ENCODE measurements around the gene IRF4. TPM values are rescaled to one million over a fixed set of nuclear protein-coding genes. Genes with fewer than 3 reads are reported as not detected.

Gene IRF4
- total and polyA plus RNA-seq, 4 donors, result 0.85 to 5.0 (median 2.9) TPM

DNA sequence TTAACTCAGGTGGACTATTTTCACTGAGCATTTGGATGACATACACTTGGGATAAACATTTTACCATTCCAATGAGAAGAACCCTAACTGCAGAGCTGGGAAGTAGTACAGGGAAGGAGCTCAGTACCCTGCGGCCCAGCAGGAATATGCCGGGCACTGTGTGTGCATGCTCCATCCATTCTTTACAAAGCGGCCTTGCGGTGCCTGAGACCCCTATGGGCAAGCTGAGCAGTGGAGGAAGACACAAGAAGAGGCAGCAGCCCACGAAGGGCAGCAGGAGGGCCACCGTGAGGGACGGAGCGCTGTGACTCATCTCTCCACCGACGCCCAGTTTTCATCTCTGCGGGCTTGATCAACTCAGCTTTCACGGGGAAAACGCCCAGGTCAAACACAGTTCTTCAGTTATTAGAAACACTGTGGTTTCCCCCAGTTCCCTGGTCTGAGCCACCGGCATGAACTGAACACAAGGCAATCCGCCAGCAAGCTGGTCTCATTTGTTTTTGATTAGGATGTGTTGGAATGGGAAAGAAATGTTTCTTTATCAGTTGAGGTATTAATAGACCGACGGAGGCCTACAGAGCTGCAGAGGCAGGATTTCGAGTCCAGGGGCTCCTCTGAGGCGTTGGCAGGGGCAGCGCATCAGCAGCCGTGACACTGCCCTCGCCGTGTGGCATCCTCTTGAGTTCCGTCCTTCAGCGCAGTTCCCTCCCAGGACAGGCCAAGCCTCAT is 44.9 kb downstream of the IRF4 start:
- Histone ChIP-seq H3K9ac (ENCODE audit: insufficient read depth in 1 of 2, low read length in 2 of 2) (no peak overlapping the region), H3K9me3 (ENCODE audit: control insufficient read depth in 4 of 4, insufficient read depth in 3 of 4, low read length in 3 of 4) (peaks cover 0 to 2% (median 0%) of the 10 kb centered on the region in 4 donors), H3K27ac (ENCODE audit: low read depth in 1 of 2, low read length in 1 of 2) (no peak overlapping the region), H3K4me3 (no peak overlapping the region), H3K4me1 (ENCODE audit: control insufficient read depth in 5 of 5, insufficient read depth in 5 of 5, low read length in 5 of 5) (peaks cover 0 to 3% (median 0%) of the 10 kb centered on the region in 5 donors), H3K27me3 (ENCODE audit: control insufficient read depth in 3 of 3, insufficient read depth in 3 of 3, low read length in 2 of 3) (no peaks in the 10 kb centered on the region), H3K36me3 (ENCODE audit: control insufficient read depth in 4 of 4, insufficient read depth in 4 of 4, low read length in 4 of 4) (no peaks in the 10 kb centered on the region)
- DNase-seq (no peak), ATAC-seq (ENCODE audit: insufficient read depth, low FRiP score) (no peak)
- TF ChIP-seq, protein P1, sequence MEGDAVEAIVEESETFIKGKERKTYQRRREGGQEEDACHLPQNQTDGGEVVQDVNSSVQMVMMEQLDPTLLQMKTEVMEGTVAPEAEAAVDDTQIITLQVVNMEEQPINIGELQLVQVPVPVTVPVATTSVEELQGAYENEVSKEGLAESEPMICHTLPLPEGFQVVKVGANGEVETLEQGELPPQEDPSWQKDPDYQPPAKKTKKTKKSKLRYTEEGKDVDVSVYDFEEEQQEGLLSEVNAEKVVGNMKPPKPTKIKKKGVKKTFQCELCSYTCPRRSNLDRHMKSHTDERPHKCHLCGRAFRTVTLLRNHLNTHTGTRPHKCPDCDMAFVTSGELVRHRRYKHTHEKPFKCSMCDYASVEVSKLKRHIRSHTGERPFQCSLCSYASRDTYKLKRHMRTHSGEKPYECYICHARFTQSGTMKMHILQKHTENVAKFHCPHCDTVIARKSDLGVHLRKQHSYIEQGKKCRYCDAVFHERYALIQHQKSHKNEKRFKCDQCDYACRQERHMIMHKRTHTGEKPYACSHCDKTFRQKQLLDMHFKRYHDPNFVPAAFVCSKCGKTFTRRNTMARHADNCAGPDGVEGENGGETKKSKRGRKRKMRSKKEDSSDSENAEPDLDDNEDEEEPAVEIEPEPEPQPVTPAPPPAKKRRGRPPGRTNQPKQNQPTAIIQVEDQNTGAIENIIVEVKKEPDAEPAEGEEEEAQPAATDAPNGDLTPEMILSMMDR (IDR thresholded peaks at IDR 0.05; ENCODE audit: control extremely low read depth, extremely low read depth), result no peak
- WGBS, 2 donors, result 87 to 91% methylated on average over 25 of the region's 25 CpGs

DNA sequence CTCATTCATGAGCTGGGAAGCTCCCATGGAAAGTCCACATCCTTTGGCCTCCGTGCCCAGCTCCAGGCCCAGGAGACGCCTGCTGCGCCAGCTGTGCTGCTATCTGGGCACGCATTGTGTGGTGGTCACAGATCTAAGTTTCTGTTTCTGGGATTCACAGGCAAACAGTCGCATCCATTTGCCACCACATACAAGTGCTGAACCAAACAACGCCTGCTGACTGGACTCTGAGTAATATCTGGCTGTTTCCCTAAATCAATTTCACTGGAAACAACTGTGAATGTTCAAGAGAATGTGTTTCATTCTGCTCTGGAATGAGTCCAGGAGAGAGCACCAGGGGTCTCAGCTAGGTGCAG is 45.5 kb downstream of the IRF4 start:
- DNase-seq, result no peak
- WGBS, 2 donors, result 93 to 96% methylated on average over 6 of the region's 6 CpGs
- peaks cover 0 to 3% (median 0%) of the 10 kb centered on the region in 5 donors for H3K4me1 ChIP-seq (ENCODE audit: control insufficient read depth in 5 of 5, insufficient read depth in 5 of 5, low read length in 5 of 5)

DNA sequence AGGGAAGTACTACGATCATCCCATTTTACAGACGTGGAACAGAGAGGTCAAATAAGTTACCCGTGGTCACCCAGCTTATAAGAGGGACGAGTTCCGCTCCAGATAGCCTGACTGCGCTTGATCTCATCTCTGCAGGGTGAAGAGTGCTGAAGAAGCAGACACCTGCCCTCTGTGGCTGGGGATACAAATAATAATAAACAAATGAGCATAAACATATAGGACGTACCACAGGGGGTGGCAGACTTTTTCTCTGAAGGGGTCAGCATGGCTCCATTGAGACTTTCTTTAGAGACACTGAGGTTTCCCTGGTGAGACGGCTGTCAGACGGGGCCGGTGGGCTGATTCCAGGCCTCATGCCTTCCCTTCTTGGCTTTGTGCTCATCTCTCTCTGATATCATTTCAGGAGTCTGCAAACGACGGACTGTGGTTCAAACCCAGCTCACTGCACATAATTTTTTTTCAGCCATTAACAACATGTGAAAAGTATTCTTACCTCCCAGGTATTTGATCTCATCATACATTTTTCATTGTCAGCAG is 47.1 kb downstream of the IRF4 start:
- no peak for DNase-seq
- H3K36me3 ChIP-seq (ENCODE audit: control insufficient read depth in 4 of 4, insufficient read depth in 4 of 4, low read length in 4 of 4), result no peaks in the 10 kb centered on the region
- H3K9me3 ChIP-seq (ENCODE audit: control insufficient read depth in 4 of 4, insufficient read depth in 3 of 4, low read length in 3 of 4), result peaks cover 0 to 2% (median 0%) of the 10 kb centered on the region in 4 donors
- TF ChIP-seq, protein P1 (IDR thresholded peaks at IDR 0.05; ENCODE audit: control extremely low read depth, extremely low read depth), result no peak
- 87 to 91% methylated on average over 12 of the region's 12 CpGs for WGBS, 2 donors
- H3K27me3 ChIP-seq (ENCODE audit: control insufficient read depth in 3 of 3, insufficient read depth in 3 of 3, low read length in 2 of 3), result no peaks in the 10 kb centered on the region
- no peak overlapping the region for H3K4me3 ChIP-seq
- H3K4me1 ChIP-seq (ENCODE audit: control insufficient read depth in 5 of 5, insufficient read depth in 5 of 5, low read length in 5 of 5), result peaks cover 0 to 3% (median 0%) of the 10 kb centered on the region in 5 donors
- ATAC-seq (ENCODE audit: insufficient read depth, low FRiP score), result no peak
- H3K9ac ChIP-seq (ENCODE audit: insufficient read depth in 1 of 2, low read length in 2 of 2), result no peak overlapping the region
- no peak overlapping the region for H3K27ac ChIP-seq (ENCODE audit: low read depth in 1 of 2, low read length in 1 of 2)

More for the DNA sequence above, 45.5 kb downstream of the IRF4 start:
- H3K36me3 ChIP-seq (ENCODE audit: control insufficient read depth in 4 of 4, insufficient read depth in 4 of 4, low read length in 4 of 4), result no peaks in the 10 kb centered on the region
- H3K27me3 ChIP-seq (ENCODE audit: control insufficient read depth in 3 of 3, insufficient read depth in 3 of 3, low read length in 2 of 3), result no peaks in the 10 kb centered on the region
- TF ChIP-seq, protein P1 (IDR thresholded peaks at IDR 0.05; ENCODE audit: control extremely low read depth, extremely low read depth), result no peak
- no peak for ATAC-seq (ENCODE audit: insufficient read depth, low FRiP score)
- peaks cover 0 to 2% (median 0%) of the 10 kb centered on the region in 4 donors for H3K9me3 ChIP-seq (ENCODE audit: control insufficient read depth in 4 of 4, insufficient read depth in 3 of 4, low read length in 3 of 4)
- H3K27ac ChIP-seq (ENCODE audit: low read depth in 1 of 2, low read length in 1 of 2), result no peak overlapping the region
- H3K9ac ChIP-seq (ENCODE audit: insufficient read depth in 1 of 2, low read length in 2 of 2), result no peak overlapping the region
- no peak overlapping the region for H3K4me3 ChIP-seq

All from lung (tissue), 12 donors.